Activated CD4-positive, alpha-beta memory T cell treated with anti-CD3 and anti-CD28 coated beads for 36 hours (primary cell): ENCODE measurements around the gene SLC6A13. TPM values are rescaled to one million over a fixed set of nuclear protein-coding genes. Genes with fewer than 3 reads are reported as not detected.

Experiments
- CTCF ChIA-PET: fragments of 350-600 bp; sonication (Branson Sonifier 250); formaldehyde crosslinking; loops from one replicate; lab custom pipeline; 2021; ENCODE audit warnings: antibody characterized with exemption, inconsistent platforms; lab: Charles Lee
- POLR2A ChIA-PET: fragments of 350-600 bp; sonication (Branson Sonifier 250); formaldehyde crosslinking; loops from one replicate; lab custom pipeline; 2021; ENCODE audit warnings: antibody characterized with exemption; lab: Charles Lee
- DNase-seq: peaks from one replicate; pipeline ENCODE4 v3.0.0-alpha.2; 2020
- H3K27ac Mint-ChIP-seq: one replicate; pipeline ENCODE4 v1.8.0; 2021; ENCODE audit warnings: mixed read lengths
- H3K27me3 Mint-ChIP-seq: one replicate; pipeline ENCODE4 v1.8.0; 2021; ENCODE audit warnings: mixed read lengths
- H3K36me3 Mint-ChIP-seq: one replicate; pipeline ENCODE4 v1.8.0; 2021; ENCODE audit warnings: mixed read lengths
- H3K4me1 Mint-ChIP-seq: one replicate; pipeline ENCODE4 v1.8.0; 2021; ENCODE audit warnings: low read depth, mixed read lengths
- H3K4me3 Mint-ChIP-seq: one replicate; pipeline ENCODE4 v1.8.0; 2021; ENCODE audit warnings: mild to moderate bottlenecking, mixed read lengths
- H3K9me3 Mint-ChIP-seq: one replicate; pipeline ENCODE4 v1.8.0; 2021; ENCODE audit warnings: mixed read lengths
- intact Hi-C: fragments of 100-400 bp; cut with micrococcal nuclease; formaldehyde crosslinking; loops from one replicate; pipeline ENCODE4 v1.15.1; 2023
- total RNA-seq, 2 experiments: library from RNA; stranded (reverse); gene quantifications; one replicate each; pipeline ENCODE4 v1.2.3, GENCODE V29; 2021

SLC6A13 gene
- total RNA-seq, 2 experiments from 2014 or later = 0.39 TPM; not detected in 1

- Mint-ChIP-seq H3K27ac (no peak overlapping the region), H3K27me3 (peaks cover 41% of the 10 kb centered on the region), H3K4me1 (peaks cover 2% of the 10 kb centered on the region), H3K9me3 (no peaks in the 10 kb centered on the region), H3K36me3 (no peaks in the 10 kb centered on the region), H3K4me3 (no peak overlapping the region)
- CTCF ChIA-PET = interaction anchor here (0.7 kb wide), 1 partner anchor 19 kb away, joined by 4 read pairs; no protein-coding TSS in a partner anchor
- POLR2A ChIA-PET = no interaction called here
- intact Hi-C loops = no loop called here
- no peak for DNase-seq
Measured at GRCh38 chr12:201361-201760, 61.3 kb downstream of the SLC6A13 start.

GRCh38 chr12:198705-199104 lies 63.9 kb downstream of the SLC6A13 start:
- no peaks in the 10 kb centered on the region for H3K36me3 Mint-ChIP-seq
- intact Hi-C loops = no loop called here
- no peak overlapping the region for H3K4me3 Mint-ChIP-seq
- no peaks in the 10 kb centered on the region for H3K9me3 Mint-ChIP-seq
- CTCF ChIA-PET = interaction anchor here (0.9 to 1.0 kb wide), 2 partner anchors 21 kb away, joined by 3 read pairs; no protein-coding TSS in a partner anchor
- H3K4me1 Mint-ChIP-seq = peaks cover 2% of the 10 kb centered on the region
- POLR2A ChIA-PET = no interaction called here
- no peak overlapping the region for H3K27ac Mint-ChIP-seq
- no peak for DNase-seq
- H3K27me3 Mint-ChIP-seq = peaks cover 20% of the 10 kb centered on the region

DNA sequence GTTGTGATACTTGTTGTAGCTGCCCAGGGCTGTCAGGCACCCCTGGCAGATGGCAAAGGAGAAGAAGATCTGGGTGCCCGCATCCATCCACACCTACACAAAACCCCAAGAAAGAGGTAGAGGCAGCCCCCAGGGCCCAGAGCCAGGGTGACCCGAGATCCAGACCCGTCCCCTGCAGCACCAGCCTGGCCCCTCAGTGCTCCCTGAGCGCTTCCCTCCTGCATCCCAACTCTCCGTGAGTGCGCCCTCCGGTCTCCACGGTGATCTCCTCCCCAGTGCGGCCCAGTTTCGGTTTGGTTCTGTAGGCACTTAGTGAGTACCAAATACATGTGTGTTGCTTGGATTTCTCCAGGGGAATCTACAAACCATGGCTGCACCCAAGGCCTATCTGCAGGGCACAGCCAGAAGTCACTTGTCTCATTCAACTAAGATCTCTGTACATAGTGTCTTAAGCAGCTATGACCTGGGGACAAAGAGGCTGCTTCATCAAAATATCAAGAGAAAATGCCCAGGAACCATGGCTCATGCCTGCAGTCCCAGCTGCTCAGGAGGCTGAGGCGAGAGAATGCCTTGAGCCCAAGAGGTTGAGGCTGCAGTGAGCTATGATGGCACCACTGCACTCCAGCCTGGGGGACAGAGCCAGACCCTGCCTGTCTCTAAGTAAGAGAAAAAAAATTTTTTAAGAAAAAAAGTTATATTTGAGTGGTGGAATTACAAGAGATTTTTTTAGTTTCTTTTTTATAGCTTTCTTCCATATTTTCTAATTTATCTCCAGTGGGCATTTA lies 64.5 kb downstream of the SLC6A13 start:
- intact Hi-C loops = no loop called here
- no peak overlapping the region for H3K4me3 Mint-ChIP-seq
- H3K4me1 Mint-ChIP-seq = peaks cover 2% of the 10 kb centered on the region
- H3K36me3 Mint-ChIP-seq = no peaks in the 10 kb centered on the region
- no peak overlapping the region for H3K27ac Mint-ChIP-seq
- ChIA-PET POLR2A (no interaction called here), CTCF (interaction anchor here (0.9 kb wide), 1 partner anchor 22 kb away, joined by 3 read pairs; no protein-coding TSS in a partner anchor)
- H3K27me3 Mint-ChIP-seq = peaks cover 20% of the 10 kb centered on the region
- DNase-seq = no peak
- no peaks in the 10 kb centered on the region for H3K9me3 Mint-ChIP-seq

- peaks cover 17% of the 10 kb centered on the region for H3K27me3 Mint-ChIP-seq
- intact Hi-C loops = no loop called here
- CTCF ChIA-PET = no interaction called here
- H3K27ac Mint-ChIP-seq = no peak overlapping the region
- no peaks in the 10 kb centered on the region for H3K9me3 Mint-ChIP-seq
- no peaks in the 10 kb centered on the region for H3K4me1 Mint-ChIP-seq
- no peaks in the 10 kb centered on the region for H3K36me3 Mint-ChIP-seq
- POLR2A ChIA-PET = no interaction called here
- DNase-seq = no peak
- H3K4me3 Mint-ChIP-seq = no peak overlapping the region
Measured at GRCh38 chr12:197347-197746, 65.3 kb downstream of the SLC6A13 start.

GRCh38 chr12:196436-196835 lies 66.2 kb downstream of the SLC6A13 start:
- no peaks in the 10 kb centered on the region for H3K36me3 Mint-ChIP-seq
- intact Hi-C loops = no loop called here
- no peak overlapping the region for H3K27ac Mint-ChIP-seq
- no peaks in the 10 kb centered on the region for H3K9me3 Mint-ChIP-seq
- POLR2A ChIA-PET = no interaction called here
- H3K4me3 Mint-ChIP-seq = no peak overlapping the region
- CTCF ChIA-PET = no interaction called here
- H3K27me3 Mint-ChIP-seq = peaks cover 16% of the 10 kb centered on the region
- no peaks in the 10 kb centered on the region for H3K4me1 Mint-ChIP-seq
- DNase-seq = no peak

GRCh38 chr12:195951-196350 lies 66.7 kb downstream of the SLC6A13 start:
- no peaks in the 10 kb centered on the region for H3K4me1 Mint-ChIP-seq
- POLR2A ChIA-PET = no interaction called here
- H3K36me3 Mint-ChIP-seq = no peaks in the 10 kb centered on the region
- intact Hi-C loops = no loop called here
- no peak overlapping the region for H3K4me3 Mint-ChIP-seq
- CTCF ChIA-PET = no interaction called here
- peaks cover 13% of the 10 kb centered on the region for H3K27me3 Mint-ChIP-seq
- no peak overlapping the region for H3K27ac Mint-ChIP-seq
- DNase-seq = no peak
- H3K9me3 Mint-ChIP-seq = no peaks in the 10 kb centered on the region

DNA sequence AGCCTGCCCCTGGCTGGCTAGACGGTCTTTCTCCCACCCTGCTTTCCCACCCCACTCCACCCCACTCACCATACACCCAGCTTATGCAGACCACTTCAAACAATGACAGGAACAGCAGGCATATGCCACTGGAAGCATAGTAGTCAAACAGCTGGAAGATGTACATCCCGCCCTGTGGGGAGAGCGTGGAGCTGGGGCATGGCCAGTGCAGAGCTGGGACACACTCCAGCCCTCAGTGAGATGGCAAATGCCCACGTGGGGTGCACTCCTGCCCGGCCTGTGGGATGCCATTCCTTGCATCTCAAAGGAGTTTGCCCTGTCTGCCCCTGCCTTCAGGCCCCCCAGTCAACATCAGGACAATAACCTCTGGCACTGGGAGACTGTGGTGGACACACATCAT lies 67.5 kb downstream of the SLC6A13 start:
- Mint-ChIP-seq H3K27me3 (peaks cover 15% of the 10 kb centered on the region), H3K27ac (no peak overlapping the region), H3K4me3 (no peak overlapping the region), H3K36me3 (no peaks in the 10 kb centered on the region), H3K4me1 (no peaks in the 10 kb centered on the region), H3K9me3 (no peaks in the 10 kb centered on the region)
- intact Hi-C loops = no loop called here
- no peak for DNase-seq
- POLR2A ChIA-PET = no interaction called here
- CTCF ChIA-PET = no interaction called here

- Mint-ChIP-seq H3K4me3 (no peak overlapping the region), H3K36me3 (no peaks in the 10 kb centered on the region), H3K27me3 (peaks cover 21% of the 10 kb centered on the region), H3K9me3 (no peaks in the 10 kb centered on the region), H3K27ac (no peak overlapping the region), H3K4me1 (peaks cover under 1% of the 10 kb centered on the region)
- DNase-seq = no peak
- ChIA-PET CTCF (no interaction called here), POLR2A (no interaction called here)
- intact Hi-C loops = no loop called here
Measured at GRCh38 chr12:194276-194675, 68.4 kb downstream of the SLC6A13 start.

- no peaks in the 10 kb centered on the region for H3K9me3 Mint-ChIP-seq
- H3K27me3 Mint-ChIP-seq = peaks cover 28% of the 10 kb centered on the region
- H3K4me1 Mint-ChIP-seq = peaks cover 4% of the 10 kb centered on the region
- intact Hi-C loops = no loop called here
- no peak for DNase-seq
- no peak overlapping the region for H3K4me3 Mint-ChIP-seq
- ChIA-PET CTCF (no interaction called here), POLR2A (no interaction called here)
- no peaks in the 10 kb centered on the region for H3K36me3 Mint-ChIP-seq
- no peak overlapping the region for H3K27ac Mint-ChIP-seq
Measured at GRCh38 chr12:193261-193660, 69.4 kb downstream of the SLC6A13 start.

DNA sequence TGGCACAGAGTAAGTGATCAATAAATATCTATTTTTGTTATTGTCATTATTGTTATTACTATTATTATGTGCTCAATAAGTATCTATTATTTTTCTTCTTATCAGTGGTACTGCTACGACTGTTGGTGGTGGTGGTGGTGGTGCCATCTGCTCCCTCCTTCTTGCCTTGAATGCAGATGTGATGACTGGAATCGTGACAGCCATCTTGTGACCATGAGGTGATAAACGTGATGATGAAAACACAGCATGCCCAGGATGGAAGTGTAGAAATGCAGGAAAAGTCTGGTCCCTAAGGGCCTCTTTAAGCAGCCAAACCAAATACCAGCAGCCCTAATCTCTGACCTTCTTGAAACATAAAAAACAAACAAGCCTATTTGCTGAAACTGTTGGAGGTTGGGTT lies 71.1 kb downstream of the SLC6A13 start:
- POLR2A ChIA-PET = no interaction called here
- no peak for DNase-seq
- Mint-ChIP-seq H3K9me3 (no peaks in the 10 kb centered on the region), H3K4me3 (no peak overlapping the region), H3K4me1 (peaks cover 4% of the 10 kb centered on the region), H3K36me3 (no peaks in the 10 kb centered on the region), H3K27me3 (peaks cover 30% of the 10 kb centered on the region), H3K27ac (no peak overlapping the region)
- intact Hi-C loops = no loop called here
- CTCF ChIA-PET = no interaction called here

DNA sequence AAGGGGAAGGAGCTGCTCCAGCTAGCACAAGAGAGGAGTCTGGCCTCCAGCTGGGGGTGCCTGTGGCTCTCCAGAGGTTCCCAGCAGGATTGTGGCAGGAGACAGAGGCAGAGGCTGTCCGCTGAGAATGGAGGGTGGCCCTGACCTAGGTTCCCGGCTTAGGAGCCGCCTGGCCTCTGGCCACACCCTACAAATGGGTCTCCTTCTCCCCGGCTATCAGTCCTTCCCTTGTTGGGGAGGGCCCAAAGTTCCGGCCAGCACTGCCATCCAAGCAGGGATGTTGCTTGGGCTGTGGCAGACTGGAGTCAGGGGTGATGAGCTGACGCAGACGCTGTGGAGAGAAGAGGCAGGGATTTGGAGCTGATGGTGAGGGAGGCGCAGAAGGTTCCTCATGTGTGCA lies 71.8 kb downstream of the SLC6A13 start:
- H3K36me3 Mint-ChIP-seq = no peaks in the 10 kb centered on the region
- intact Hi-C loops = no loop called here
- peaks cover 4% of the 10 kb centered on the region for H3K4me1 Mint-ChIP-seq
- H3K9me3 Mint-ChIP-seq = no peaks in the 10 kb centered on the region
- H3K4me3 Mint-ChIP-seq = no peak overlapping the region
- DNase-seq = no peak
- POLR2A ChIA-PET = no interaction called here
- peaks cover 30% of the 10 kb centered on the region for H3K27me3 Mint-ChIP-seq
- CTCF ChIA-PET = no interaction called here
- H3K27ac Mint-ChIP-seq = no peak overlapping the region

- Mint-ChIP-seq H3K27me3 (peaks cover 32% of the 10 kb centered on the region), H3K27ac (no peak overlapping the region), H3K4me1 (peaks cover 4% of the 10 kb centered on the region), H3K9me3 (no peaks in the 10 kb centered on the region), H3K4me3 (no peak overlapping the region), H3K36me3 (no peaks in the 10 kb centered on the region)
- no peak for DNase-seq
- CTCF ChIA-PET = interaction anchor here (0.9 to 1.8 kb wide), 3 partner anchors 10 to 30 kb away, joined by 3 to 8 read pairs (median 4); no protein-coding TSS in a partner anchor
- intact Hi-C loops = no loop called here
- POLR2A ChIA-PET = no interaction called here
Measured at GRCh38 chr12:189622-189962, 73.0 kb downstream of the SLC6A13 start.
